HG02642 (cell line): ENCODE data around the gene PIK3C2G.
"Not testable (repeated sequence)": the region's sequence is repeated elsewhere in the genome, so short reads cannot be mapped to it uniquely, and the experiment has no call there.

Experiments
- ATAC-seq: cut with Tn5 transposase; IDR thresholded peaks from one replicate; pipeline ENCODE4 v1.9.1; 2021; ENCODE audit warnings: mild to moderate bottlenecking; ENCODE audit not compliant: unreplicated experiment, poor library complexity

Gene PIK3C2G

DNA sequence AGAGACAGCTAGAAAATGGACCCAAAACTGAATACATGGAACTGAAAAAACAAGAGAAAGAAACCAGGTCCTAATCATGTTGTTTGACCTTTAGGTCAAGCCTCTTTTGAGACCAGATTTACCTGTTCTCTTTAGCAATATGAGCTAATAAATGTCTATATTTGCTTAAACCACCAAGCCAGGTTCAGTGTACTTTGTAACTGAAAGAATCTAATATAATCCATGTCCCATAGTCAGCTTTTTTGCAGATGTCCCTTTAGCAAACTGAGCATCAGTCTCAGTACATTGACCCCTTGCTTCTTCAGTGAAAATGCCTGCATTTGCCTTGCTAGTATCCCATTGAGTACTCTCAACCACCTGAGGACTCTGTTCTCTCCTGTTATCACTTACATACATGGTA lies 414.8 kb downstream of the PIK3C2G start:
- ATAC-seq: no peak

DNA sequence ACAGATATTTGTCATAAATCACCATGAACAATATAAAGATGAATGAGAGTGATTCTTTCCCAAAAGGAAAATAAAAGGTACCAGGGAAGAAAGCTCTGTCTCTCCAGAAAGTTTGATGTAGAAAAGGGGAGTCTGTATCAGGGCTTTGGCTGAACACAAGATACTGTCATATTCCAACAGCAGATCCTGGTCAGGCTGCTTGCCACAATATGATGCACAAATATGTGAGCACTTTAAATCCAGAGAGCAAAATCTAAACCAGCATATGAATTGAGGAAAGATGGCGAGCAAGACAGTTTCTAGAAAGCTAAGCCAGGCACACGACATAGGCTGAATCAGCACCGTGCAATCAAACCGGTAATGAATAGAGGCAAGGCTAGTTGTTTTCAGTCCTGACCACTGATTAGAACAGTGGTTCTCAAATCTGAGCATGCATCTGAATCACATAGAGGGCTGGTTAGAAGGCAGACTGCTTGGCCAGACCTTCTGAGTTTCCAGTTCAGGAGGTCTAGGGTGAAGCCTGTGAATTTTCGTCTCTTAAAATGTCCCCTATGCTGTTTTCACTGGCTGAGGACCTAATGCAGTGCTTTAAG lies 415.8 kb downstream of the PIK3C2G start:
- no peak for ATAC-seq

DNA sequence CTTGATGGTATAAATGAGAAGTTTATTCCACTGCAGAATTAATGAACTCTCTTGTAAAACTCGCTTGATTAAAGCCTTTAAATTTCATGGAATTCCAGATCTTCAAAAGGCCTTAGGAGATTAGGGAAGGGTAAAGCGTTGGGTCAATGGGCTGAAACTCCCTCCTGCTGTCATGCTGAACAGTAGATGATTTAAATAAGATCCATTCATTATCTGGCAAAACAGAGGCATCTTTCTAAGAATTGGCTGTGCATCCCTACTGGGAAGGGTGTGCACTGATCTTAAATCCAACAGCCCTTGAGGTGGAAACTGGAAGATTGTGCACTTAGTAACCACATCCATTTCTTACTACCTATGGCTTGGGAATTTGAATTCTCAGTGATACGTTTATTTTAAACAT lies 420.5 kb downstream of the PIK3C2G start:
- no peak for ATAC-seq

DNA sequence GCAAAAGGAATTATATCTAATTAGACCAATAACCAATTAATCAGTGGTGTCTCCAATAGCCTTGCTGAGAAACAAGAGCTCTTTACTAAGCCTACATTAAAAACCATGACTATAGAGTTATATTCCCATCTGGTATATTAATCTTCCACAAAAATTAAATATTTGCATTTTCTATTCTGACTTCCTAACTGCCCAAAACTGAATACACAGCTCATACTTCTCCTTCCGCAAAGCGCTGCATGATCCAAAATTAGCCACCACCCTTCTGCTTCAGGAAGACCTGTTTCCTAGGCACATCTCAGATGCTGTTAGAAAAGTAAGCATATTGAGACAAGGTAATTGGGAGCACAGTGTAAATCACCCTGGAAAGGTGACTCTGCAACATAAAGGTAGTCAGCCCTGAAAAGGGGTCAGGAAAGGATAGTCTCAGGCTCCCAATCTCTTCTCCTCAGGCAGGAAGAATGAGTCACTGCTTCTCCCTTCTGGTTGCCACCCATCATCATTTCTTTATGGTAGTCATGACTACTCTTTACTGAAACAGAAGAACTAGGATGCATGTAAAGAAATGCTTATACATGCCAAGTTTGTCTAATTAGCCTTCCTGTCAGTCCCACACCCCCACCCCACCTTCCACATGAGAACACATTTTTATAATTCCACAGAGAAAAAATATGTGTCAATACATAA lies 422.2 kb downstream of the PIK3C2G start:
- no peak for ATAC-seq

DNA sequence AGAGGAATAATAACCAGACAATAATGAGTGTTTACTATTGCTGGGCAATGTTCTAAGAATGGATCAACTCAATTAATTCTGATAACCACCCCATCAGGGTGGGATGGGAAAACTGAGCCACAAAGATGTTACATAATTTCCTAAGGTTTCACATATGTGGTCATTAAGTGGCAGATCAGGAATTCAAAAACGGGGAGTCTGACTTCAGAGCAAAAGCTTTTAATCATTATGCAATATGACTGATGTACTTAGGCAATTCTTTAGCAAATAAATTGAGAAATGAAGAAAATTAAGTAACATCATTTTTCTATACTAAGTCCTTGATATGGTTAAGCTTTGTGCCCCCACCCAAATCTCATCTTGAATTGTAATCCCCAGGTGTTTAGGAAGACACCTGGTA lies 423.1 kb downstream of the PIK3C2G start:
- no peak for ATAC-seq

DNA sequence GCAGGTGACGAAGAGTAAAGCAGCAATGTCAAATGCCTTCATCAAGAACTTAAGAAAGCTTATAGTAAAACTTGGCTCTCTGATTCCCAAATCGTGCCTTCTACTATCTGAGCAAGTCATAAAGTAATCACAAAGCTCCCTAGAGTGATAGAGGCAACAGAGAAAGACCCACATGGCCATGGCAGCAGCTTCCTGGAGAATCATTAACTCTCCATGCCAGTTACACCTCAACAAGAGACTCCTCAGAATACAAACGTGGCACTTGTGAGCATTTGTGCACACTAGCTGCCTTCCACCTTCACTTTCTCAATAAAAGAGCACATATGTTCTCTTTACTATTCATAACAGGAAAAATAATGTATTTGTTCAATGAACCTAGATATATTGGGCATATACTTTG lies 428.5 kb downstream of the PIK3C2G start:
- no peak for ATAC-seq

DNA sequence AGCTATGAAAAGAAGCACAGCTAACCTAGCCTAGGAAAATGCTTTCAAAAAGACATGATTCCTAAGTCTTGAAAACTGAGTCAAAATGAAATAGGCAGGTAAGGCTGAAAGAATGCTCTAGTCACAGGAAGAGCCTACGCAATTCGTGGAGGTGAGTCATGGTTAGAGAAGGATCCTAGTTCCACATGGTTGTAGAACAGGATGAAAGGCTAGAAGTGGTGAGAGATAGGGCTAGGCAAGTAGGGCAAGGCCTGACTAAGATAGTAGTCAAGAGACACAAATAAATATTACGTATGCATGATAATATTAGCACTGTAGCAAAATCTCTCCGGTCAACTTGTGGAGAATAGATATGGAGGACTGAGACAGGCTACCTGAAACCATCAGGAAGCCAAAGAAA lies 429.3 kb downstream of the PIK3C2G start:
- ATAC-seq: no peak

DNA sequence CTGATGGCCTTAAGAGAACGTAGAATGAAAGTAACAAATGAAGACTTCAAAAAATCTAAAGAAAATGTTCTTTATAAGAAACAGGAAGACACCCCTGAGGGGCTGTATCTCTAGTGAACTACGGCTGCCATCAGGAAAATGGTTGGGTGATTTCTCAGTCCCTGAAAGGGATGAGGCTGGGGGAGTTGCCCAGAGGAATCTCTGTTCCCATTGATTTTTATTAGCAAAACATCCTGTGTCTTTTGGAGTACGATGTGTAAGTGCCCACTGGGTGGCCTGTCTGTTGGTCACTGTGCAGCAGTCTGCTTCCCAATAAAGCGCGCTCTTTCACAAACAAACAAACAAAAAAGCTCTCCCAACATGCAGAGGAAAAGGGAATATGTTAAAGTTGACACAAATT lies 432.7 kb downstream of the PIK3C2G start:
- not testable (repeated sequence) for ATAC-seq

DNA sequence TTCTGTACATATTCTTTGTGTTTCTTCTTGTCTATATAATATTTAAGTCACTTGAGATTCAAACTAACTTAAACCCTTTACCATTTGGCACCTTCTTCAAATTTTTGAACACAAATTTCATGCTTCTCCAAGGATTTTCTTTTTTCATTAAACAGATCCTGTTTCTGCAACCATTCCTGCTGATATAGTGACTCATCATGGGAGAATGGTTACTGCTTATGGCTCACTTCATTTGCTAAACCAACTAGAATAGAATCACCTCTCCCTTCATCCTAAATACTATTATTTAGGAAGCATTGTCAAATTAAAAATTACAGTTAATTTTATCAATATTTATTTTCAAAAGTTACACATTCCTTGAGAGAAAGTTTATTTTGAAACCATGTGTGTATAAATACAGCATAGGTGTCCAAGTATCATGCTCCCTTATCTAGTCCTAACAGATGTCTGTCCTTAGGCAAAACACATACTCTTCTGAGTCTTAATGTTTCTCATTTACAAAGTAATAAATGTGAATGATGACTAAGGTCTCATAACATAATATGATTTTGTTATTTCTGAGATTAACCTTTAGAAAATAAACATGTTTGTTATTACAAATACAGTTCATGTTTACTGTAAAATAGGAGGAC lies 435.8 kb downstream of the PIK3C2G start:
- ATAC-seq: no peak
